Epithelial cell of esophagus (primary cell): ENCODE data around the gene RIMS1.

ENCODE experiments used
- DNase-seq: peaks from one replicate; pipeline ENCODE4 v3.0.0; 2010; ENCODE audit warnings: low read depth
- H3K4me3 ChIP-seq: 2 replicates; pipeline ENCODE4 v1.5.1; 2011; ENCODE audit warnings: mild to moderate bottlenecking, low read length, control low read depth
- TF ChIP-seq, protein P1 (sequence below): IDR thresholded peaks from 2 replicates; pipeline ENCODE4 v1.5.1; 2011; ENCODE audit warnings: low read depth, mild to moderate bottlenecking, low read length, control low read depth, inconsistent platforms; ENCODE audit not compliant: insufficient read depth; ENCODE audit errors: missing control alignments

RIMS1 gene

DNA sequence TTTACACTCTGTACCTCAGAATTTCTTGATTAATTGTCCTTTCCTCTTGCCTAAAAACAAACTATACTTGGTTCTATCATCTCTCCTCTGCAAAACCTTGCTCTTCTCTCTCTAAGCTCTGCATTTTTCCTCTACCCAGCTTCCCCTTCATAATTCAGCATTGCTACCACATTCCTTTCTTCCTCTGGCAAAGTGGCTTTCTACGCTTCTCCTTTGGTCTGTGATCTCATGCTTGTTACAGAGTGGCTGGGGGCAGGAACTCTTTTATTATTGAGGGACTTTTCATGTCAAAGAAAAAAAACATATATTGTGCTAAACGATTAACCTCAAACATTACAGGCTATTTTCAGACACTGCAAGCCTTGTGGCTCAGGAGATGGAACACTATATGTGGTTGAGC, 402.2 kb downstream of the RIMS1 start:
- no peak overlapping the region for H3K4me3 ChIP-seq
- DNase-seq = no peak
- TF ChIP-seq, protein P1, sequence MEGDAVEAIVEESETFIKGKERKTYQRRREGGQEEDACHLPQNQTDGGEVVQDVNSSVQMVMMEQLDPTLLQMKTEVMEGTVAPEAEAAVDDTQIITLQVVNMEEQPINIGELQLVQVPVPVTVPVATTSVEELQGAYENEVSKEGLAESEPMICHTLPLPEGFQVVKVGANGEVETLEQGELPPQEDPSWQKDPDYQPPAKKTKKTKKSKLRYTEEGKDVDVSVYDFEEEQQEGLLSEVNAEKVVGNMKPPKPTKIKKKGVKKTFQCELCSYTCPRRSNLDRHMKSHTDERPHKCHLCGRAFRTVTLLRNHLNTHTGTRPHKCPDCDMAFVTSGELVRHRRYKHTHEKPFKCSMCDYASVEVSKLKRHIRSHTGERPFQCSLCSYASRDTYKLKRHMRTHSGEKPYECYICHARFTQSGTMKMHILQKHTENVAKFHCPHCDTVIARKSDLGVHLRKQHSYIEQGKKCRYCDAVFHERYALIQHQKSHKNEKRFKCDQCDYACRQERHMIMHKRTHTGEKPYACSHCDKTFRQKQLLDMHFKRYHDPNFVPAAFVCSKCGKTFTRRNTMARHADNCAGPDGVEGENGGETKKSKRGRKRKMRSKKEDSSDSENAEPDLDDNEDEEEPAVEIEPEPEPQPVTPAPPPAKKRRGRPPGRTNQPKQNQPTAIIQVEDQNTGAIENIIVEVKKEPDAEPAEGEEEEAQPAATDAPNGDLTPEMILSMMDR = no peak

DNA sequence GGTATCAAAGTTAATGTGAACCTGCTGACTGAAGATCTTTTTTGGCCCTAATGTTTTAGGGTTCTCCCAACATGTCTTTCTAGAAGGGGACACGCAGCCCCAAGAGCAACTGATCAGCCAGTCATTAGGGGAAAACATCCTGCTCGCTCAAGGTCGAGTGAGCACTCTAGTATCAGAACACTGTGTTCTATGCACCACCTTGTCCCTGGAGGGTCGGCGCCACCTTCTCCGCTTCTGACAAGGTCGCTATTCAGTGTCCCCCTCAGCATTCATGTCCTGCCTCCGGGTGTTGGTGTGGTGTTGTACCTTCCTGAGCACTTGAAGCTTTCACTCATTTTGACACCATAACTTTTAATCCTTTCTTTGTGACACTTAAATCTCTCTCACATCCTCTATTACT, 404.3 kb downstream of the RIMS1 start:
- DNase-seq = no peak
- H3K4me3 ChIP-seq = no peak overlapping the region
- TF ChIP-seq, protein P1 = no peak

DNA sequence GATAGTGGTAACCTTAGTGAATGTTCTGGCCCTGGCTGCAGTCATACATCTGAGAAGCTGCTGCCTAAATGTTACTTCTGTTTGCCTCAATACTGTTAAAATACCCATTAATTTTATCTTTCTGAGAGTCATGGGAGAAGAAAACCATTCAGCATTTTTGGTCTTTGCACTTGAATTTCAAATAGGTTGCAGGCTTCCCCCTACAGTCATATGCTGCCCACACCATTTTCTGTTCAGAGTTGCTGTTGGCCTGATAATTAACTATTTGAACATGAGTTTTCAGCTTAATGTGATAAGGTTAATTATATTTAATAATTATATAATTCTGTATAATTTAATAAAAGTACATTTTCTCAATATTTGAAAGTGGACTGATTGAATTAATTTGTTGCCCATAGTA, 410.0 kb downstream of the RIMS1 start:
- H3K4me3 ChIP-seq = no peak overlapping the region
- DNase-seq = no peak
- TF ChIP-seq, protein P1 = no peak

DNA sequence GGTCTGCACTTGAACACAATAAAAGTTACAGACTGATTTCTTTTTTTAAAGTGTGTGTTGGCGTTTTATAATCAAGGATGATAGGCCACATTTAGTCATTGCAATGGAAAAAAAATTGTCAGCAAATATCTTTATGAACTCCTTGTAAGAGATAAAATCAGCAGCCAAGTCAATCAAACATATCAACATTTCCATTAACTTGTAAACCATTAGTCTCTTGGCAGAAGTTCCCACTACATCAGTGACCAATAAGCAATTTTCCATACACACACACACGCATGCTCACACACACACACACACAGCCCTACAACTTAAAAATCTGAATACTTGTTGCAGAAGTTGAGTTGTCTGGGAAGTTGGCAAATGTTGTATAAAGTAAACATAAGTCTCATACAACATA, 419.6 kb downstream of the RIMS1 start:
- TF ChIP-seq, protein P1 = no peak
- no peak overlapping the region for H3K4me3 ChIP-seq

DNA sequence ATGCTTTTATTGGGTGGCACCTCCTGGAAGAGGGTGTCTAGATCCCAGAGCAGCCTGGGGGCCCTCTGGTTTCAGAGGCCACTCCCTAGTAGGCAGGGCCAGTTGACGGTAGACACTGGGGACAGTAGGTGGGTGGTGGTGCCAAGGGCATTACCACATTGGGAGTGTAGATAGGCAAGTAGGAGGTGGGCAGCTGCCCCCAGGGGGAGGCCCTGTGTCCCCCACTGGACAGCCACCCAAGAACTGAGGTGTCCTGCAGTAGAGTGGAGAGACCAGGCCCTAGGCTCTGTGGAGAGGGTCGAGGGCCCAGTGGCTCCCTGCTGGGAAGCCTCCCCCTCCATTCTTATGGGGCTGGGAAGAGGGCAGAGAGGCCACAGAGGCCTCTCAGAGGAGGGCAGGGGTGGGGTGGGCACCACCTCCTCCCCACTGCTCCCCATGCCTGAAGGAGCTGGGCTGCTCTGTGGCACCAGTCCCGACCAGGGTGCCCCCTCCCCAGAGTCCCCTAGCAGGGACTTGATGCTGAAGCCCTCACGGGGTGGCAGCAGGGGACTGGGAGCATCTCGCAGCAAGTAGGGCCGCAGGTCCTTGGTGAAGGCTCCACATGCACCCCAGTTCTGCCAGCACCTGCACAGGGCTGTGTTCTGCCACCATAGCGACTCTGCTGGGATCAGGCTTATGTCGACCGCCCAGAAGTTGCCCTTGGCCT, 430.5 kb downstream of the RIMS1 start:
- no peak for DNase-seq
- TF ChIP-seq, protein P1 = no peak
- H3K4me3 ChIP-seq = no peak overlapping the region

More for the DNA sequence above, 419.6 kb downstream of the RIMS1 start:
- no peak for DNase-seq

DNA sequence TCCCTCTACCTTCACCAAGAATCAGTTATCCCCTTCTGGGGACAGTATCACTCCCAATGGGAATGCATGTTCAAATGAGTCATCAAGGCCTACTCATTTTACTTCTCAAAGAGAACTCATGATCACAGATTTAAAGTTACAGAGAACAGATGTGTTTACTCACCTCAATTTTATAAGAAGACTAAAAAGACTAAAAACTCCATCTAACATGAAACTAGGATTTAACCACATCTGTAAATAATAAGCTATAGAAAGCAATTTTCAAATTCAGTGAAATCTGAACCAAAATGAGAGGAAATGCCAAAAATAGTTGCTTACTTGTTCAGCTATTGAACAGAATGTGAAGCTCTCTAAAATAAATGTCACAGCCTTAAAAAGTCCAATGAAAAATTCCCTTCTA, 435.4 kb downstream of the RIMS1 start:
- no peak overlapping the region for H3K4me3 ChIP-seq
- peak; percentile 24 for DNase-seq
- TF ChIP-seq, protein P1 = no peak

DNA sequence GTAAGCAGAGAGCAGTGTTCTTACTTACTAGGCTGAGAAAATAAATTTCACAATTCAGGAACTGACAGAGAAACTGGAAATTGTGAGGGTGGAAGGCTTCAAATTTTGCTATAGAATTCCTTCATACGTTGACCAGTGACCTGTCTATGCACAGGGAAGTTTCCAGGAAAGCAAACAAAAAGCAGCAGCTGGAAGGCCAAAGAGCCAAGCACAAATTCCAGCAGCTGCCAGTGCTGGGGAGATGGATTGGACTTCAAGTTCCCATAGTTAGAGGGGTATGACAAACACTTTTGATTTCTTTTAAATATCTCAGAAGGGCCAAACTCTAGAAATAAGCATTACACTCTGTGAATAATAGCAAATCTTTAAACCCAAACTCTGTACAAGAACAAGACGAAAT, 436.4 kb downstream of the RIMS1 start:
- no peak overlapping the region for H3K4me3 ChIP-seq
- no peak for DNase-seq
- TF ChIP-seq, protein P1 = no peak
